Myometrial cell (primary cell): ENCODE data around the gene YWHAG. TPM values are rescaled to one million over a fixed set of nuclear protein-coding genes. Genes with fewer than 3 reads are reported as not detected.

Source experiments
- total RNA-seq: library from RNA; depleted of rRNA; stranded (reverse); fragments of >200 nt; gene quantifications from 2 replicates; pipeline ENCODE4 v1.2.3, GENCODE V29; 2015

The YWHAG gene
- 36.9 and 41.8 TPM in 2 replicates for total RNA-seq

DNA sequence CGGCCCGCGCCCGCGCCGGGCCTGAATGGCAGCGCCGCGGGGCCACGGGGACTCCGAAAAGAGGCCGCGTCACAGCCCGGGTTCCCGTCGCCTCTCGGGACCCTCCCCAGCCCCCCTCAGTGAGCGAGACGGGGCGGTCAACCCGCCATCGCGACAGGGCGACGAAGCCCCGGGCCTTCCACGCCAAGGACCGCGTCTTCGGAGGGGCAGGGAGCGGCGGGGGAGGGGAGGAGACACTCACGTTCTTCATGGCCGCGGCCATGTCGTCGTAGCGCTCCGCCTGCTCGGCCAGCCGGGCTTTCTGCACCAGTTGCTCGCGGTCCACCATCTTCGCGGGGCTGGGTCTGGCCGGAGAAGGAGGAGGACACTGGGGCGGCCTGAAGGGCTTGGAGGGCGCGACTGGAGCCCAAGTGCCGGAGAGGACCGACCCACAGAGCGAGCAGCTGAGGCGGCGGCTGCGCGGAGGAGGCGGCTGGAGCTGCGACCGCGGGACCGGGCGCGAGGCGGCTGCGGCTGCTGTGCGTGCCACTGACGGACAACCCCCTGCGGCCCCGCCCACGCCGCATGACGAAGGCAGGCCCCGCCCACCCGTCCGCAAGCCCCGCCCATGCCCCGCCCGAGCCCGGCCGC, at the start of gene YWHAG:
Gene YWHAG (minus strand): TSS at position 511 of the 630 bp plus-strand sequence. CDS start 183 bp downstream, at position 328.

GRCh38 chr7:76302347-76303201, 56.2 kb downstream of the YWHAG start, which contains the start of gene HSPB1:
Gene HSPB1 (plus strand): TSS chr7:76302673. CDS start chr7:76302713, 40 bp downstream.

Other genes starting within 250 kb of the YWHAG start
- 4.6 and 5.0 TPM in 2 replicates for gene SRRM3, start 157.1 kb downstream of the YWHAG start, total RNA-seq
- gene HSPB1, start 56.3 kb downstream of the YWHAG start, total RNA-seq: 596 and 678 TPM in 2 replicates
- gene SSC4D, start 50.7 kb upstream of the YWHAG start, total RNA-seq: 1.8 and 2.0 TPM in 2 replicates
- gene ZP3, start 66.0 kb upstream of the YWHAG start, total RNA-seq: 0.29 and 1.9 TPM in 2 replicates
- 9.5 and 13.1 TPM in 2 replicates for gene DTX2, start 102.7 kb upstream of the YWHAG start, total RNA-seq
- not detected in 2 replicates for gene UPK3B, start 151.6 kb upstream of the YWHAG start, total RNA-seq
- not detected in 2 replicates for gene SPDYE16, start 184.3 kb upstream of the YWHAG start, total RNA-seq